ENCODE data around the gene NR3C2. TPM values are rescaled to one million over a fixed set of nuclear protein-coding genes. Genes with fewer than 3 reads are reported as not detected.

Gene NR3C2
- total RNA-seq, 1 experiment from 2014 or later = 2.8 TPM

GRCh38 chr4:148299337-148299736 is 142.9 kb downstream of the NR3C2 start:
- Histone ChIP-seq H3F3A (ENCODE audit: low read length, unreplicated experiment) (no peaks in the 10 kb centered on the region), H3K9me3 (ENCODE audit: low read length) (no peaks in the 10 kb centered on the region), H3K4me1 (ENCODE audit: insufficient read depth, low read length) (no peaks in the 10 kb centered on the region), H3K27ac (ENCODE audit: low read length) (no peak overlapping the region), H3K4me3 (ENCODE audit: low read length) (no peak overlapping the region), H2AFZ (ENCODE audit: low read length) (no peak overlapping the region), H3K27me3 (ENCODE audit: low read length) (no peaks in the 10 kb centered on the region), H3K79me2 (ENCODE audit: low read length) (no peaks in the 10 kb centered on the region), H3K36me3 (ENCODE audit: low read depth, low read length) (no peaks in the 10 kb centered on the region), H4K20me1 (ENCODE audit: low read length) (no peaks in the 10 kb centered on the region), H3K4me2 (ENCODE audit: low read length) (no peak overlapping the region), H3K9ac (ENCODE audit: low read length) (no peak overlapping the region), H3K9me2 (replicated peaks; ENCODE audit: low read length) (no peaks in the 10 kb centered on the region)
- ATAC-seq (no peak), DNase-seq (no peak)
- ChIA-PET POLR2A (ENCODE audit: unreplicated experiment) (no interaction called here), CTCF (no interaction called here)
- intact Hi-C loops (cut with micrococcal nuclease) = no loop called here
- BruUV-seq (replicated peaks) = no TSS peak
- TF ChIP-seq EZH2phosphoT487 (IDR thresholded peaks at IDR 0.05; ENCODE audit: borderline replicate concordance, low read length) (no peak), CTCF (conservative IDR thresholded peaks at IDR 0.05; ENCODE audit: low read depth, low read length) (no peak), EZH2 (IDR thresholded peaks at IDR 0.05; ENCODE audit: low read length, unreplicated experiment) (no peak)

GRCh38 chr4:148296498-148296897 is 145.7 kb downstream of the NR3C2 start:
- H4K20me1 ChIP-seq (ENCODE audit: low read length) = no peaks in the 10 kb centered on the region
- no peaks in the 10 kb centered on the region for H3K9me3 ChIP-seq (ENCODE audit: low read length)
- ATAC-seq (no peak), DNase-seq (no peak)
- no peaks in the 10 kb centered on the region for H3F3A ChIP-seq (ENCODE audit: low read length, unreplicated experiment)
- intact Hi-C loops (cut with micrococcal nuclease) = no loop called here
- H3K27ac ChIP-seq (ENCODE audit: low read length) = no peak overlapping the region
- TF ChIP-seq CTCF (conservative IDR thresholded peaks at IDR 0.05; ENCODE audit: low read depth, low read length) (no peak), EZH2 (IDR thresholded peaks at IDR 0.05; ENCODE audit: low read length, unreplicated experiment) (no peak), EZH2phosphoT487 (IDR thresholded peaks at IDR 0.05; ENCODE audit: borderline replicate concordance, low read length) (no peak)
- no TSS peak for BruUV-seq (replicated peaks)
- no peak overlapping the region for H2AFZ ChIP-seq (ENCODE audit: low read length)
- no peaks in the 10 kb centered on the region for H3K27me3 ChIP-seq (ENCODE audit: low read length)
- H3K9me2 ChIP-seq (replicated peaks; ENCODE audit: low read length) = no peaks in the 10 kb centered on the region
- ChIA-PET POLR2A (ENCODE audit: unreplicated experiment) (no interaction called here), CTCF (no interaction called here)
- H3K9ac ChIP-seq (ENCODE audit: low read length) = no peak overlapping the region
- H3K4me3 ChIP-seq (ENCODE audit: low read length) = no peak overlapping the region
- H3K4me1 ChIP-seq (ENCODE audit: insufficient read depth, low read length) = no peaks in the 10 kb centered on the region
- no peaks in the 10 kb centered on the region for H3K36me3 ChIP-seq (ENCODE audit: low read depth, low read length)
- H3K4me2 ChIP-seq (ENCODE audit: low read length) = no peak overlapping the region
- no peaks in the 10 kb centered on the region for H3K79me2 ChIP-seq (ENCODE audit: low read length)

- H3K36me3 ChIP-seq (ENCODE audit: low read depth, low read length) = no peaks in the 10 kb centered on the region
- BruUV-seq (replicated peaks) = no TSS peak
Measured at GRCh38 chr4:148295642-148296041, 146.6 kb downstream of the NR3C2 start.

More at GRCh38 chr4:148295642-148296041, 146.6 kb downstream of the NR3C2 start:
- H2AFZ ChIP-seq (ENCODE audit: low read length) = no peak overlapping the region
- H4K20me1 ChIP-seq (ENCODE audit: low read length) = no peaks in the 10 kb centered on the region
- no peaks in the 10 kb centered on the region for H3K9me3 ChIP-seq (ENCODE audit: low read length)
- H3K9me2 ChIP-seq (replicated peaks; ENCODE audit: low read length) = no peaks in the 10 kb centered on the region
- H3K79me2 ChIP-seq (ENCODE audit: low read length) = no peaks in the 10 kb centered on the region
- ATAC-seq = no peak
- H3F3A ChIP-seq (ENCODE audit: low read length, unreplicated experiment) = no peaks in the 10 kb centered on the region
- H3K9ac ChIP-seq (ENCODE audit: low read length) = no peak overlapping the region
- H3K4me3 ChIP-seq (ENCODE audit: low read length) = no peak overlapping the region
- H3K4me2 ChIP-seq (ENCODE audit: low read length) = no peak overlapping the region
- ChIA-PET CTCF (no interaction called here), POLR2A (ENCODE audit: unreplicated experiment) (no interaction called here)
- intact Hi-C loops (cut with micrococcal nuclease) = no loop called here
- H3K4me1 ChIP-seq (ENCODE audit: insufficient read depth, low read length) = no peaks in the 10 kb centered on the region
- no peak overlapping the region for H3K27ac ChIP-seq (ENCODE audit: low read length)
- DNase-seq = no peak
- TF ChIP-seq EZH2phosphoT487 (IDR thresholded peaks at IDR 0.05; ENCODE audit: borderline replicate concordance, low read length) (no peak), EZH2 (IDR thresholded peaks at IDR 0.05; ENCODE audit: low read length, unreplicated experiment) (no peak), CTCF (conservative IDR thresholded peaks at IDR 0.05; ENCODE audit: low read depth, low read length) (no peak)
- no peaks in the 10 kb centered on the region for H3K27me3 ChIP-seq (ENCODE audit: low read length)
